Ovary (tissue), 9 donors: ENCODE results near the gene ALX4. TPM values are rescaled to one million over a fixed set of nuclear protein-coding genes. Genes with fewer than 3 reads are reported as not detected.

Experiments
- DNase-seq, 5 donors: peaks; one replicate each; pipeline ENCODE4 v3.0.0-alpha.2; 2019 to 2020
- H3K27ac ChIP-seq, 2 donors: fragments of 200-600 bp; one replicate each; pipeline versions ENCODE4 v1.5.1 to v1.8.0; 2019 to 2022
- H3K27me3 ChIP-seq: fragments of 200-600 bp; one replicate; pipeline ENCODE4 v1.8.0; 2022
- H3K36me3 ChIP-seq: fragments of 200-600 bp; sonication (generic); one replicate; pipeline ENCODE4 v1.5.1; 2019
- H3K4me1 ChIP-seq: one replicate; pipeline ENCODE4 v1.8.1; 2013; ENCODE audit warnings: mild to moderate bottlenecking, moderate library complexity; ENCODE audit not compliant: insufficient read depth
- H3K4me3 ChIP-seq: fragments of 200-600 bp; sonication (generic); one replicate; pipeline ENCODE4 v1.5.1; 2017
- H3K9me3 ChIP-seq, 2 donors: fragments of 200-600 bp in 1 of 2; sonication (generic) in 1 of 2; one replicate each; pipeline versions ENCODE4 v1.5.1 to v1.8.1; 2013 to 2019; ENCODE audit warnings: mild to moderate bottlenecking in 1 of 2, moderate library complexity in 1 of 2
- EP300 ChIP-seq: sonication (generic); formaldehyde crosslinking; IDR thresholded peaks from one replicate; pipeline ENCODE4 v1.6.1; 2017; ENCODE audit warnings: antibody characterized with exemption
- POLR2A ChIP-seq: fragments of 450-650 bp; IDR thresholded peaks from one replicate; pipeline ENCODE4 v1.6.1; 2017; ENCODE audit warnings: antibody characterized with exemption, mild to moderate bottlenecking, moderate library complexity
- WGBS, 3 donors: extraction: QIAGEN DNeasy Blood & Tissue Kit in 1 of 3; methylation state at CpG; one replicate each; pipeline versions ENCODE4 v1.1.5 to v1.1.7; 2013 to 2017; 5-methylcytosine and 5-hydroxymethylcytosine counted together
- intact Hi-C, 4 donors: fragments of 100-400 bp; cut with DNase I; formaldehyde crosslinking; loops; one replicate each; pipeline versions ENCODE4 v1.11.0 to v1.15.1; 2022 to 2023
- polyA plus RNA-seq, 2 donors: library from polyadenylated mRNA; stranded (reverse); fragments of 200-250 nt in 1 of 2; fragments of 350-450 nt in 1 of 2; fragmentation: Illumina TruSeq in 1 of 2; extraction: RNeasy Lipid Tissue Mini Kit (QIAGEN cat#74804) in 1 of 2; gene quantifications; one replicate each; pipeline ENCODE4 v1.2.3, GENCODE V29; 2013 to 2014
- total RNA-seq, 7 donors: library from RNA; depleted of rRNA in 2 of 7; stranded (reverse); fragments of >200 nt in 2 of 7; fragmentation: NEBNext Ultra II Directional in 3 of 7; extraction: Animal tissue kit (Norgen Biotek cat#: 25700) in 3 of 7; gene quantifications; one replicate each; pipeline versions ENCODE4 v1.1.0 to v1.2.4, GENCODE V29; 2016 to 2023
- TF ChIP-seq, protein P1 (sequence below), 3 donors: fragments of 450-650 bp in 2 of 3; fragments of 200-600 bp in 1 of 3; IDR thresholded peaks; one replicate each; pipeline versions ENCODE4 v1.5.1 to v1.8.0; 2016 to 2022; ENCODE audit warnings: antibody characterized with exemption in 3 of 3, mild to moderate bottlenecking in 1 of 3
- donor health status: DM: no; HTN: no; CAD: no; lungs with moderate emphysema.
- donor health status: DM: no; HTN: no; CAD: no.
- donor health status: Bipolar disorder and iron deficiency.
- donor health status: DM: yes; HTN: yes; CAD: no.
- donor health status: DM: no; HTN: no; CAD: no.
- donor health status: DM: yes; HTN: yes; CAD: no.

The ALX4 gene
- total and polyA plus RNA-seq, 9 donors = 0.01 to 0.18 (median 0.05) TPM; not detected in 4

DNA sequence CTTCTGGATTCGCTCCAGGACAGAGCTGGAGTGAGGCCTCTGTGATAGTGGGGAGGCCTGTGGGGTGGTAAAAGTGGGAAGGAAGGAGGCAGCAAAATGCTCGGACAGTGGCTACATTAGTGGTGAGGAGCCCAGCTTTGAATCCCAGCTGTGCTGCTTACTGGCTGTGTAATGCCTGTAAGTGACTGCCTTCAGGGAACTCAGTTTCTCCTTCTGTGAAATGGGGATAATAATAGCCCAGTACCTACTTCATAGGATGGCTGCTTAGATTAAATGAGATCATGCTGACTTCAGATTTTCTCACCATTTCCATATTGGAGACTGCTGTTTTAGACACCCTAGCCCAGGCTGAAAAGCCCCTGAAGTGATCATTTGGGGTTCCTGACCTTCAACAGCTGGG lies 8.4 kb upstream of the ALX4 start:
- WGBS, 3 donors = 28 to 58% (median 35%) methylated on average over 2 of the region's 2 CpGs

DNA sequence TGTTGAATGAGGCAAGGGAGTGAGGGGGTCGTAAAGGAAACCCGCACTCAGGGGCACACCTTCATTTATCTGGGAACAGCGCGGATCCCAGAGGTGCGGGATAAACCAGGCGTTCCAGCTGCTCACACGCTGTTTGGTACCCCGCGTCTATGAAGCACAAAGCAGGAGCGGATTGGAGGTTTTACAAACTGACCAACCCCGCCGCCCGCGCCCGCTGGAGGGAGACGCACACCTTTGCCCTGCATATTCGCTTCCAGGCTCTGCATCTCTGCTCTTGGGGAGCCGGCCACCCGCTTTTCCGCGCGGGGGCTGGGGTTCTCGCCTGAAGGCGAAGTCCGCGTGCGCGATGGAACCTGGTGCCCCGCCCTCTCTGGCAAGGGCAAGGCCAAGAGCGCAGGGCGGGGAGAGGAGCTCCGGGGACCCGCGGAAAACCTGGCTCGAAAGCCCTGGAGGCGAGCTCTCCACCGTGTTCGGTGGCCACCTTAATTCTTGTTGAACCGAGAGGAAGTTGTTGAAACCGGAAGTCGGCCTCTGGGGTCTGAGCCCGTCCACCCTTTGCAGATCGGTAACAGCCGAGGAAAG lies 6.8 kb upstream of the ALX4 start:
- Histone ChIP-seq H3K4me1 (no peaks in the 10 kb centered on the region), H3K36me3 (no peaks in the 10 kb centered on the region), H3K27me3 (no peaks in the 10 kb centered on the region), H3K27ac (no peak overlapping the region), H3K9me3 (no peaks in the 10 kb centered on the region), H3K4me3 (no peak overlapping the region)
- WGBS, 3 donors = 2 to 10% (median 3%) methylated on average over 44 of the region's 44 CpGs
- DNase-seq = peak in 1 of 5 donors; percentile 33
- no peak for TF ChIP-seq EP300
- no peak for TF ChIP-seq POLR2A
- TF ChIP-seq, protein P1, sequence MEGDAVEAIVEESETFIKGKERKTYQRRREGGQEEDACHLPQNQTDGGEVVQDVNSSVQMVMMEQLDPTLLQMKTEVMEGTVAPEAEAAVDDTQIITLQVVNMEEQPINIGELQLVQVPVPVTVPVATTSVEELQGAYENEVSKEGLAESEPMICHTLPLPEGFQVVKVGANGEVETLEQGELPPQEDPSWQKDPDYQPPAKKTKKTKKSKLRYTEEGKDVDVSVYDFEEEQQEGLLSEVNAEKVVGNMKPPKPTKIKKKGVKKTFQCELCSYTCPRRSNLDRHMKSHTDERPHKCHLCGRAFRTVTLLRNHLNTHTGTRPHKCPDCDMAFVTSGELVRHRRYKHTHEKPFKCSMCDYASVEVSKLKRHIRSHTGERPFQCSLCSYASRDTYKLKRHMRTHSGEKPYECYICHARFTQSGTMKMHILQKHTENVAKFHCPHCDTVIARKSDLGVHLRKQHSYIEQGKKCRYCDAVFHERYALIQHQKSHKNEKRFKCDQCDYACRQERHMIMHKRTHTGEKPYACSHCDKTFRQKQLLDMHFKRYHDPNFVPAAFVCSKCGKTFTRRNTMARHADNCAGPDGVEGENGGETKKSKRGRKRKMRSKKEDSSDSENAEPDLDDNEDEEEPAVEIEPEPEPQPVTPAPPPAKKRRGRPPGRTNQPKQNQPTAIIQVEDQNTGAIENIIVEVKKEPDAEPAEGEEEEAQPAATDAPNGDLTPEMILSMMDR (IDR thresholded peaks at IDR 0.05) = no peak
- intact Hi-C loops = no loop called here

More for the DNA sequence above, 8.4 kb upstream of the ALX4 start:
- no peak for TF ChIP-seq EP300
- no peak for TF ChIP-seq POLR2A
- TF ChIP-seq, protein P1 (IDR thresholded peaks at IDR 0.05) = no peak
- intact Hi-C loops = no loop called here
- Histone ChIP-seq H3K27me3 (no peaks in the 10 kb centered on the region), H3K27ac (no peak overlapping the region), H3K9me3 (no peaks in the 10 kb centered on the region), H3K4me1 (no peaks in the 10 kb centered on the region), H3K4me3 (no peak overlapping the region), H3K36me3 (no peaks in the 10 kb centered on the region)
- DNase-seq = no peak

- TF ChIP-seq EP300 (no peak), POLR2A (no peak)
- TF ChIP-seq, protein P1 (IDR thresholded peaks at IDR 0.05) = no peak
- DNase-seq = peak in 1 of 5 donors; percentile 30
- Histone ChIP-seq H3K27me3 (no peaks in the 10 kb centered on the region), H3K4me3 (peak overlapping the region; percentile 18), H3K4me1 (no peaks in the 10 kb centered on the region), H3K9me3 (no peaks in the 10 kb centered on the region), H3K27ac (no peak overlapping the region), H3K36me3 (no peaks in the 10 kb centered on the region)
- 2 to 4% (median 2%) methylated on average over 36 to 63 of the region's 63 CpGs for WGBS, 3 donors
- intact Hi-C loops = no loop called here
Measured at GRCh38 chr11:44315947-44316658, 6.2 kb upstream of the ALX4 start.

DNA sequence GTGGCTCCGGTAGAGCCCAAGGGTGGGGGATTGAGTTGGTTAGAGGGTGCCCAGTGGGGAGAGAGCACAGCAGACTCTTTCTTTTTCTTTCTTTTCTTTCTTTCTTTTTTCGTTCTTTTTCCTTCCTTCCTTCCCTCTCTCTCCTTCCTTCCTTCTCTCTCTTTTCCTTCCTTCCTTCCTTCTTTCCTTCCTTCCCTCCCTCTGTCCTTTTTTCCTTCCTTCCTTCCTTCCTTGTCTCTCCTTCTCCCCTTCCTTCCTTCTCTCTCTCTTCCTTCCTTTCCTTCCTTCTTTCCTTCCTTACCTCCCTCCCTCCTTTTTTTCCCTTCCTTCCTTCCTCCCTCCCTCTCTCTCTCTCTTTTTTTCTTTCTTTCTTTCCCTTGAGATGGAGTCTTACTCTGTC lies 4.8 kb upstream of the ALX4 start:
- Histone ChIP-seq H3K4me3 (no peak overlapping the region), H3K27ac (no peak overlapping the region), H3K27me3 (no peaks in the 10 kb centered on the region), H3K9me3 (no peaks in the 10 kb centered on the region), H3K4me1 (peaks cover 1% of the 10 kb centered on the region), H3K36me3 (no peaks in the 10 kb centered on the region)
- no peak for DNase-seq
- intact Hi-C loops = no loop called here
- TF ChIP-seq, protein P1 (IDR thresholded peaks at IDR 0.05) = no peak
- TF ChIP-seq POLR2A (no peak), EP300 (no peak)
- 24 to 43% (median 41%) methylated on average over 2 of the region's 2 CpGs for WGBS, 3 donors
